ENCODE data around the gene MARCHF4. TPM values are rescaled to one million over a fixed set of nuclear protein-coding genes. Genes with fewer than 3 reads are reported as not detected.

The MARCHF4 gene
- total and polyA plus RNA-seq, 2 of the 4 experiments (the other 2 are of a cell fraction), result 2.3 to 12.0 TPM

- DNase-seq (peak; percentile 93), ATAC-seq (ENCODE audit: low read depth) (peak; percentile 20)
- no TSS peak for BruUV-seq (replicated peaks)
- WGBS, 2 experiments (ENCODE audit: extremely low coverage in 2 of 2, insufficient read length in 1 of 2), result no CpG with 5 or more reads among the region's 6 CpGs
- H3K4me3 ChIP-seq (ENCODE audit: insufficient read depth, low read depth, low read length), result peak overlapping the region; percentile 59; the same call in 1 of the 2 replicates
- H3K9me1 ChIP-seq (ENCODE audit: insufficient read depth, low read length), result peaks cover 12% of the 10 kb centered on the region; the same call in 1 of the 2 replicates
- H3K4me2 ChIP-seq (ENCODE audit: low read depth, low read length), result peak overlapping the region; percentile 92
- in situ Hi-C loops (cut with MboI; ENCODE audit: low sequenced_read_pairs) (no loop called here), intact Hi-C loops (cut with micrococcal nuclease) (loop anchor here (1.0 to 2.0 kb wide), 3 partner anchors 24 to 126 kb away; partner anchors contain the start of genes RPL37A and SMARCAL1), dilution Hi-C loops (cut with HindIII; ENCODE audit: low sequenced_read_pairs, unreplicated experiment) (no loop called here)
- peak overlapping the region; percentile 95 for H2BK20ac ChIP-seq (ENCODE audit: low read depth, low read length)
- H3K4ac ChIP-seq (ENCODE audit: low read depth, low read length), result peak overlapping the region; percentile 94
- no peaks in the 10 kb centered on the region for H3K27me3 ChIP-seq (ENCODE audit: control insufficient read depth, insufficient read depth, low read length)
- peak overlapping the region; percentile 95 for H4K91ac ChIP-seq (ENCODE audit: insufficient read depth, low read depth, low read length)
- POLR2A ChIA-PET (ENCODE audit: unreplicated experiment), result interaction anchor here (0.6 to 1.0 kb wide), 3 partner anchors 14 to 263 kb away, joined by 3 to 5 read pairs (median 3); no protein-coding TSS in a partner anchor
- H2AFZ ChIP-seq (replicated peaks; ENCODE audit: low read length, poor library complexity), result no peak overlapping the region
- H3K14ac ChIP-seq (replicated peaks; ENCODE audit: low read depth, low read length), result peak overlapping the region; percentile 92
- peaks cover 5% of the 10 kb centered on the region; the same call in 1 of the 2 replicates for H3K4me1 ChIP-seq (ENCODE audit: control insufficient read depth, insufficient read depth, low read length)
- H3K56ac ChIP-seq (ENCODE audit: extremely low read depth, insufficient read depth, low read length), result peak overlapping the region; percentile 99
- H3K9me3 ChIP-seq (ENCODE audit: control insufficient read depth, insufficient read depth, low read length), result no peaks in the 10 kb centered on the region
- H3K9ac ChIP-seq (ENCODE audit: low read depth, low read length), result peak overlapping the region; percentile 58; the same call in 1 of the 2 replicates
- H2BK120ac ChIP-seq (ENCODE audit: low read depth, low read length), result peak overlapping the region; percentile 97
- H2AK9ac ChIP-seq (replicated peaks; ENCODE audit: low read depth, low read length, poor library complexity), result peak overlapping the region; percentile 90
- peak overlapping the region; percentile 86 for H2BK15ac ChIP-seq (ENCODE audit: low read depth, low read length)
- H2BK5ac ChIP-seq (ENCODE audit: low read depth, low read length, poor library complexity, severe bottlenecking), result peak overlapping the region; percentile 90
- CTCF ChIA-PET, result interaction anchor here (0.7 to 1.2 kb wide), 3 partner anchors 17 to 223 kb away, joined by 3 to 6 read pairs (median 5); no protein-coding TSS in a partner anchor
- H4K8ac ChIP-seq (ENCODE audit: low read depth in 2 of 2, low read length in 2 of 2), result peak overlapping the region; percentile 68 to 93
- peaks cover 11% of the 10 kb centered on the region for H4K20me1 ChIP-seq (ENCODE audit: insufficient read depth, low read length)
- H3K23ac ChIP-seq (ENCODE audit: low read depth, low read length), result peak overlapping the region; percentile 100
- peak overlapping the region; percentile 81; the same call in 1 of the 2 replicates for H3K18ac ChIP-seq (ENCODE audit: low read depth, low read length)
- TF ChIP-seq NFE2L2 (IDR thresholded peaks at IDR 0.05; ENCODE audit: low read depth, low read length) (no peak), FOS (IDR thresholded peaks at IDR 0.05; ENCODE audit: low read depth, low read length) (peak; percentile 53), MAFK (IDR thresholded peaks at IDR 0.05; ENCODE audit: low read depth, low read length) (0 out of 2 replicates have a peak, but pooled peaks have one; percentile 14)
- H2AK5ac ChIP-seq (ENCODE audit: low read depth, low read length), result peak overlapping the region; percentile 96
- peak overlapping the region; percentile 44; the same call in 1 of the 2 replicates for H4K5ac ChIP-seq (ENCODE audit: low read depth, low read length)
- no peaks in the 10 kb centered on the region for H3K36me3 ChIP-seq (ENCODE audit: control insufficient read depth, insufficient read depth, low read length)
- peak overlapping the region; percentile 73 for H3K27ac ChIP-seq (ENCODE audit: insufficient read depth, low read length)
- H3K79me1 ChIP-seq (ENCODE audit: low read depth in 1 of 2, low read length in 2 of 2), result peaks cover 8 to 32% of the 10 kb centered on the region in 2 experiments; a peak in 3 of 4 replicates
These were observed 543 bp upstream of the MARCHF4 start for GRCh38 chr2:216372761-216373291.

Data from IMR-90 (cell line).